Measurements from ENCODE around the gene DOK1. TPM values are rescaled to one million over a fixed set of nuclear protein-coding genes. Genes with fewer than 3 reads are reported as not detected.

DOK1 gene
- total RNA-seq, 3 donors from 2014 or later = 16.5 to 18.9 (median 18.5) TPM

- ATAC-seq (no peak), DNase-seq (no peak)
- no peaks in the 10 kb centered on the region for H3K4me1 ChIP-seq (ENCODE audit: low read depth)
- no peaks in the 10 kb centered on the region for H3K9me3 ChIP-seq
- no peaks in the 10 kb centered on the region for H3K36me3 ChIP-seq (ENCODE audit: low read depth)
- no peak overlapping the region for H3K4me3 ChIP-seq
- TF ChIP-seq CTCF (IDR thresholded peaks at IDR 0.05) = no peak
- intact Hi-C loops (cut with DNase I, micrococcal nuclease) = no loop called here
Measured at GRCh38 chr2:74572178-74572925, 17.8 kb downstream of the DOK1 start.

- peak; percentile 60 for ATAC-seq
- intact Hi-C loops (cut with DNase I, micrococcal nuclease) = no loop called here
- Histone ChIP-seq H3K9me3 (no peaks in the 10 kb centered on the region), H3K4me3 (no peak overlapping the region), H3K4me1 (ENCODE audit: low read depth) (no peaks in the 10 kb centered on the region), H3K36me3 (ENCODE audit: low read depth) (no peaks in the 10 kb centered on the region)
- DNase-seq = no peak
- TF ChIP-seq CTCF (IDR thresholded peaks at IDR 0.05) = no peak
Measured at GRCh38 chr2:74573747-74574562, 19.4 kb downstream of the DOK1 start.

- H3K36me3 ChIP-seq (ENCODE audit: low read depth) = no peaks in the 10 kb centered on the region
- H3K4me3 ChIP-seq = no peak overlapping the region
- intact Hi-C loops (cut with DNase I, micrococcal nuclease) = no loop called here
- no peaks in the 10 kb centered on the region for H3K9me3 ChIP-seq
- H3K4me1 ChIP-seq (ENCODE audit: low read depth) = no peaks in the 10 kb centered on the region
- TF ChIP-seq CTCF (IDR thresholded peaks at IDR 0.05) = no peak
- ATAC-seq = no peak
- no peak for DNase-seq
Measured at GRCh38 chr2:74575320-74575719, 20.8 kb downstream of the DOK1 start.

GRCh38 chr2:74576211-74576862 is 21.8 kb downstream of the DOK1 start:
- TF ChIP-seq CTCF (IDR thresholded peaks at IDR 0.05) = no peak
- H3K4me1 ChIP-seq (ENCODE audit: low read depth) = no peaks in the 10 kb centered on the region
- H3K36me3 ChIP-seq (ENCODE audit: low read depth) = no peaks in the 10 kb centered on the region
- intact Hi-C loops (cut with DNase I, micrococcal nuclease) = no loop called here
- H3K4me3 ChIP-seq = no peak overlapping the region
- no peaks in the 10 kb centered on the region for H3K9me3 ChIP-seq
- no peak for DNase-seq
- no peak for ATAC-seq

- DNase-seq (peak in 1 of 3 donors; percentile 34), ATAC-seq (peak; percentile 61)
- no peaks in the 10 kb centered on the region for H3K36me3 ChIP-seq (ENCODE audit: low read depth)
- no peak overlapping the region for H3K4me3 ChIP-seq
- intact Hi-C loops (cut with DNase I, micrococcal nuclease) = no loop called here
- TF ChIP-seq CTCF (IDR thresholded peaks at IDR 0.05) = no peak
- H3K4me1 ChIP-seq (ENCODE audit: low read depth) = no peaks in the 10 kb centered on the region
- no peaks in the 10 kb centered on the region for H3K9me3 ChIP-seq
Measured at GRCh38 chr2:74576863-74577229, 22.3 kb downstream of the DOK1 start.

All from mucosa of descending colon (tissue), 3 donors.